GM21723 (cell line): ENCODE data around the gene ACACB.

ENCODE experiments used
- ATAC-seq: cut with Tn5 transposase; IDR thresholded peaks from one replicate; pipeline ENCODE4 v1.9.1; 2021; ENCODE audit warnings: mild to moderate bottlenecking, moderate library complexity; ENCODE audit not compliant: unreplicated experiment

The ACACB gene

DNA sequence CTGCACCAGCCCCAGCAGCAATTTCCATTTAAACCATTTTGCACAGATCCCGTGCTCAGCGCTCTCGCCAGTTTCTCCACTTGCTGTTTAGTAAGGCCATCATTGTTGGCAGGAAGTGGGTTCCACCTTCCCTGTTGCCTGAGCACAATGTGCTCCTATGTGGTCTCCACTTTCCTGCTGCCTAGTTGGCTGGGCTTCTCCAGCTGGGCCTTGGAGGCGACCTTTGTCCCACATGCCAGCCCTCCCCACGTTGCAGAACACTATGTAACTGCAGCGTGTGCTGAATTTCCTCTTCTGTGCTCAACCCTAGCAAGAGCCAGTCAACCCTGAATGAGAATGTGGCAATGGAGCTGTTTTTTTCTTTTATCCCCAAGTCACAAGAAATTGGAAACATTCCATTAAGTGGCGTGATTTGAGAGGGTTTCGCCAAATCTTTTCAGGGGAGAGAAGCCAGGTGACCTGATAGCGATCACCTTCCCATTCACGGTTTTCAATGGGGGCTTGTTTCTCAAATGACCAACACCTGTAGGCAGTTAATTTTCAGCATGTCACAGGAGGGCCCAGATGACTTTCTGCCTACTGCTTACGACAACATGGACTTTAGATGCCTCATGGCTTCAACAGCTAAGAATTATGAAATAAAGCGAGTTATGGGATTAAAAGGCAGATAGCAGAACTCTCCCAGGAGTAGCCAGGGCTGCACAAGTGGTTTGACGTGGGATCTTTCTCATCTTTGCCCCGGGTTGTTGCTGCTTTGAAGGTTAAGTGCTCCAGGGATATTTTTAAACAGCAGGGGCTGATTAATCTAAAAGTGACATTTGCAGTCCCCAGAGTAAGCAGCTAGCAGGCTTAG, at the start of gene ACACB:
Gene ACACB, plus strand, starts transcription at position 830 of the 853 bp plus-strand sequence. CDS start 22,819 bp downstream, outside the sequence.
- ATAC-seq, result no peak

DNA sequence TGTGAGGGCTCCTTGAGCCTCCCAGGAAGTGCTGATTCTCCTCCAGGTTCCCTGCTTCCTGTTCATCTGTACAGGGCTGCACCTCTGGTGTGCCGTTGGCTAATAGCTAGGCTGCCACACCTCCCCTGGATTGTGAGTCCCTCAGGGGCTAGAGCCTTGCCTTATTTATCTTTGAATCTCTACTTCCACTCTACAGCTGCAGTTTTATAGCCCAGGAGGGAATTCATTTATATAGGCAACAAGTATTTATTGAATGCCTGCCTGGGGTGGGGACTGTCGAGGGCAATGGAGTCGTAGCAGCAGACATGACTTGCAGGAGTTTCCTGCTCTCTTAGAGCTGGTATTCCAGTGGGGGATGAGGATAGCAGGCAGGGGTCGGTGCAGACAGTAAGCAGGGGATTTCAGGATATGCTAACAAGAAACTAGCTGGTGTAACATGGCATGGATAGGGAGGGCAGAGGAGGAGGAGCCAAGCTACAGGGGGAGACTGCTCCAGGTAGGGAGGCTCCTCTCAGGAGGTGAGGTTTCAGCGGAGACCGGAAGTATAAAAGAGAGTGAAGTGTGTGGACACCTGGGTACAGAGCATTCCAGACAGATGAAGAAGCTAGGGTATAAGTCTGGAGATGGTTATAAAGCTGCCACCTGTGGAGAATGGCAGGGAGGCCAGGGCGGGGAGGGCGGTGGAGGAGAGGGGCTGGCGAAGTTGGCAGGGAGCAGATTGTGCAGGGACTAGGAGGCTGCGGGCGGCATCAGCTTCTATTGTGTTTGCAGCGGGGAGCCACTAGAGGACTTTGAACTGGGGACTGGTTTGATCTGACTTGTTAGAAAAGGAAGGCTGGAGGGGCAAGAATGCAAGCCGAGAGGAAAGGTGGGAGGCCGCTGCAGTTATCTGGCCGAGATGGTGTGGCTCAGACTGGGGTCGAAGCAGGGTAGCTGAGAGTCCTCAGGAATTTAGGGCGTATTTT, 46.8 kb upstream of the ACACB start:
- no peak for ATAC-seq

DNA sequence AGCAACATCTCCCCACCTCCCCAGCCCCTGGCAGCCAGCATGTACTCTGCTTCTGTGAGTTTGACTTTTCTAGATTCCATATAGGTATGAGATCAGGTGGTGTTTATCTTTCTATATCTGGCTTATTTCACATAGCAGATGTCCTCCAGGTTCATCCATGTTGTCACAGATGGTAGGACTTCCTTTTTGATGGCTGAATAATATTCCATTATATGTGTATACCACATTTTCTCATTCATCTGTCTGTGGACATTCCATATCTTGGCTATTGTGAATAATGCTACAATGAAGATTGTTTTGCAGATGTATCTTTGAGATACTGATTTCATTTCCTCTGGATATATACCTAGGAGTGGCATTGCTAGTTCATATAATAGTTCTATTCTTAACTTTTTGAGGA, 41.5 kb upstream of the ACACB start:
- no peak for ATAC-seq

DNA sequence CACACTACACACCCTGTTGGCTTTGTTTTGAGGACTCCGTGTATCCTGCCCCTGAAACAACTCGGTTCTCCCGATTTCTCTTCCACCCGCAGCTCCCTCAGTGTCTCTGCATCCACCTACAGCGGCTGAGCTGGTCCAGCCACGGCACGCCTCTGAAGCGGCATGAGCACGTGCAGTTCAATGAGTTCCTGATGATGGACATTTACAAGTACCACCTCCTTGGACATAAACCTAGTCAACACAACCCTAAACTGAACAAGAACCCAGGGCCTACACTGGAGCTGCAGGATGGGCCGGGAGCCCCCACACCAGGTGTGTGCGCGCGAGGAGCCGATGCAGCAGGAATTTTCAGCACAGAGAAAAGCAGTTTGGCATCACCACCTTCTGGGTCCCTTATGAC, 33.6 kb upstream of the ACACB start:
- ATAC-seq, result no peak

DNA sequence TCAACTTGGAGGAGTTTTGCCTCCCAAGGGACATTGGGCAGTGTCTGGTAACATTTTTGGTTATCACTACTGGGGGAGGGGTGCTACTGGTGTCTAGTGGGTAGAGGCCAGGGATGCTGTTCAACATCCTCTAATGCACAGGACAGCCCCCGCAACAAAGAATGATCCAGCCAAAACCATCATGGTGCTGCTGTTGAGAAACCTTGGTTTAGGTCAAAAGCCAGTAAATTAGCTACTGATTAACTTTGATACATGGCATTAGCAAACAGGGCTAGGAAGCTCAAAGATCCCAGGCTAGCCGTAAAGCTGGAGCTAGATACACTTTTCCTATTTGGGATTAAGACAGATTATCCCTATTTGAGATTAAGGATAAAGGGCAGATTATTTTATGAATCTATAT, 32.0 kb upstream of the ACACB start:
- no peak for ATAC-seq

DNA sequence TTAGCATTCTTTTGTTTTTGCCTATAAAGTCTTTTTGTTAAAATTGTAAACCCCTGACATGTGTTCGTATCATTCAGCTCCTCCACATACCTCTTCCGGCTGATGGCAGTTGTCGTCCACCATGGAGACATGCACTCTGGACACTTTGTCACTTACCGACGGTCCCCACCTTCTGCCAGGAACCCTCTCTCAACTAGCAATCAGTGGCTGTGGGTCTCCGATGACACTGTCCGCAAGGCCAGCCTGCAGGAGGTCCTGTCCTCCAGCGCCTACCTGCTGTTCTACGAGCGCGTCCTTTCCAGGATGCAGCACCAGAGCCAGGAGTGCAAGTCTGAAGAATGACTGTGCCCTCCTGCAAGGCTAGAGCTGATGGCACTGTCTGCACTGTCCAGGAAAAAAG, 30.8 kb upstream of the ACACB start:
- no peak for ATAC-seq

DNA sequence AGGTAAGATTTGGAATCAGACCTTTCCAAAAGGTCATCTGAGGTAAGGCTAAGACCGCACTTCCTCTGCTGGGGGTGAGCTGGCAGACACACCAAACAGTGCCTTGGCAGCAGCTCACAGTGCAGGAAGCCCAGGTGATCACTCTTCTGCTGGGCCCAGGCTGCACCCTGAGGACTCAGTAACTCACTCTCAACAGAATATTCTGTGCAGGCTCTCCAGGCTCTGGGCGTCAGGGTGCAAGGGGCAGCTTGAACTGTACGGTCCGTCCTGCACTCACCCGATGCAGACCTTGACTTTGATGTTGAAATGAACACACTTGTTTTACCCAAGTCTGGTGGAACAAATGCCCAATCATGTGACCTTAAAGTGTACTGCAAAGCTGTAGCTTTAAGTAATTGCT, 29.1 kb upstream of the ACACB start:
- no peak for ATAC-seq

DNA sequence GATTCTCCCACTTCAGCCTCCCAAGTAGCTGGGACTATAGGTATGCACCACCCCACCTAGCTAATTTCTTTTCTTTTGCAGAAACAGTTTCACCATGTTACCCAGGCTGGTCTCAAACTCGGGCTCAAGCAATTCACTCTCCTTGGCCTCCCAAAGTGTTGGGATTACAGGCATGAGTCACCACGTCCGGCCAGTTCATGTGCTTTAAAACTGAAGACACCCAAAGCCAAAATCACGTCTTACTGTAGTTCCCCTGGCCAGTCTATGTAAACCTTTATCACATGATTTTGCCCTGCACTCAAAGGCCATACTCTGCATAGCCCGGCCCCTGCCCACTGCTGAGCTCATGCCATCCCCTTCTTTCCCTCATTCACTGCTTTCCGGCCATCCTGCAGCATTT, 27.6 kb upstream of the ACACB start:
- no peak for ATAC-seq

DNA sequence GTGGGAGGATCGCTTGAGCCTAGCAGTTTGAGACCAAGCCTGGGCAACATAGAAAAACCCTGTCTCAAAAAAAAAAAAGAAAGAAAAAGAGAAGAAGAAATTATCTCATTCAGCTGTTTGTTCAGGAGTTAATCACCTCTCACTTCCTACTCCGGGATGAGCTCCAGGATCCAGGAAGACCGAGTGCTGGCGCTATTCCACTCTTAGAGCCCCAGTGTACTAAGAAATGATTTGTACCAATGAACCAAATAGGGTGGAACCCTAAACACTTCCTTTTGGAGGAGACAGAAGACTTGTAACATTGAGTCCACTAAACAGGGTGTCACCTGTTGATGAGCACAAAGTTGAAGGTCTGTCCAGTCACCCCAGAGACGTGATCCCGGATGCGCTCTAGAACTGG, 26.7 kb upstream of the ACACB start:
- no peak for ATAC-seq

DNA sequence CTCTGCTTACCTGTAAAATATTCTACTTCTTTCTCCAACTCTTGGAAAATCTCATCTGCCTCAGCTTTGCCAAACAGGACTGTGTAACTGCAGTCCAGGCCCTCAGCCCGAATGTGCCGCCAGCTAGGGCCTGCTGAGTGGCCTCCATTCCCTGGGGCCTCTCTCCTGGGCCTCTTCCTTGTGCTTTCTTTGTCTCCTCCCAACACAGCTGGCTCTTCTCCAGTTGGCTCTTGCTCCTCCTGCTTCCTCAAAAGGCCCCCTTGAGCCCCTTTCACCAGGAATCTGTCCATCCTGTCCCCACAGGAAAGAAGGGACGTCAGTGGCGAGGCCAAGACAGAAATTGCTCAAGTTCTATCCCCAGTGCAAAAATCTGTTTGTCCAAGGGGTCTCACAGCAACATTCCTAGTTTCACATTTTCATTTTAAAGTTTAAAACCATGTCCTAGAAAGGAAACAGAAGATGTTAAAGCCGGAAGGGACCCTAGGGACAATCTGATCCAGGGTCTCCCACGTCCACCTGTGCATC, 23.8 kb upstream of the ACACB start:
- no peak for ATAC-seq

DNA sequence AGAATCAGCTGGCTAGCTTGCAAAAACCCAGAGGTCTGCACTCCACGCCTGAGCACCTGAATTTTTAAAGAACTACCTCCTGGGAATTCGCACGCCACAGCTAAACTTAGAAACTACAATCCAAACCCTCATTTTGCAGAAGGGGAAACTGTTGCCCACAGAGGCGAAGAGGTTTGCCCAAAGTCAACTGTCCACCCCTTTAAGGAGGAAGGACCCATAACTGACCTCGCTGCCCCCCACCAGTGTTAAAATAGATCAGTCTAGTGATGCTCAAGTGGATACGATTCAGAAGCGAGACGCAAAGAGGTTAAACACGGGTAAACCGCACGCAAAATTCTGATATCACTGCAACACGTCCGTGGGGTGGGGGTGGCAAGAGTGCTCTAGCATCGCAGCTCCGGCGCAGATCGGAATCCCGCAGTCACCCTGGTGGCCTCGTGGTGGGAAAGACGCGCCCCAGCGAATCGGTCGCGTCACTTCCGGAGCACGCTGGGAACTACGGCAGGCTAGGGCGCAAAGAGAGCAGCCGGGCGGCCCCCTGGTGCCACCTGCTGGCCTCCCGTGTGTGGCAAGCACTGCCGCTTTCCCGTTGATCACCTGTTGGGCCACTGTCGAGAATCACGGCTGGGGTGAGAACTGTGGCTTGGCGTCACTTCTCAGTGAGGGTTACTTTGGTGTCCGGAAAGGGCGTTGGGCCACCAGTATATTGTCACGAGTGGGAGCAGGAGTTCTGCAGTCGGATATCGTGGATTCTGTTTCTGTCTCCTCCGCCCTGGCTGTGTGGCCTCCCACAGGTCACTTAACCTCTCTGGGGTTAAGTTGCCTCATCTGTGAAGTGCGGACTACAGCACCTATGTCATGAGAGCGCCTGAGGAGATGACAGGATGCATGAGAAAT, 23.1 kb upstream of the ACACB start, which contains the start of gene ALKBH2:
Gene ALKBH2, minus strand, starts transcription at position 451 of the 897 bp plus-strand sequence. CDS start 686 bp downstream, outside the sequence.
- ATAC-seq, result peak; percentile 51

DNA sequence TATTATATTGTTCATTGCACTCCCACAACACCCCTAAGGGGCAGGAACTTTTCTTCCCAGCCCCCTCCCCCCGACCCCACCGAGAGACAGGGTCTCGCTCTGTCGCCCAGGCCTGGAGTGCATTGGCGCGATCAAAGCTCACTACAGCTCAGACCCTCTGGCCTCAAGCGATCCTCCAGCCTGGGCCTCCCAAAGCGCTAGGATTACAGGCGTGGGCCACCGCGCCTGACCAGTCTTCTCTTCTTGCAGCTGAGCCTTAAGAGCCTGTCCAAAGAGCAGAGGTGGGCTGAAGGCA, 19.3 kb upstream of the ACACB start:
- no peak for ATAC-seq

DNA sequence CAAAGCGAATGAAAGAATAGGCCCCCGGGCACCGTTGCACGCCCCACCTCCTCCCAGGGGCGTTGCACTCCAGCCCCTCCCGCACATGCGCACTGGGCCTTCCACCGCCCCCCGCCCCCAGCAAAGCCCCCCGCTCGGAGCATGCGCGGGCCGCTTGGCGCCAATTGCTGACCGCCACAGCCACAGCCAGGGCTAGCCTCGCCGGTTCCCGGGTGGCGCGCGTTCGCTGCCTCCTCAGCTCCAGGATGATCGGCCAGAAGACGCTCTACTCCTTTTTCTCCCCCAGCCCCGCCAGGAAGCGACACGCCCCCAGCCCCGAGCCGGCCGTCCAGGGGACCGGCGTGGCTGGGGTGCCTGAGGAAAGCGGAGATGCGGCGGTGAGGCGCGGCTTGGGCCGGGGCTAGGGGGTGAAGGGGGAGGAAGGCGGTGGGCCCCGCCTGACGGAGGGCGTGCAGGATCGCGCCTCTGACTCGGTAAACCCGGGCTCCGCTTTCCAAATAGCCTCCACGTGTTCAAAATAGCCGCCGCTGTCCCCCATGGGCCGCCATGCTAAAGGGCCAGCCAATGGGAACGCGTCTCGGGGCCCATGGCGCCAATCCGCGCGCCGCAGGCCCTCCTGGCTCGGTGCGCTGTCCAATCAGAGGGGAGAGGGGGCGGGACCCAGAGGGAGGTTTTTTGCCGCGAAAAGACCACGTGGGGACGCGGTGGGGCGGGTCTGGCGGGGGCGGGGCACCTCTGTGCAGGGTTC, 18.8 kb upstream of the ACACB start, which contains the start of gene UNG:
Gene UNG, plus strand, starts transcription at position 163 of the 748 bp plus-strand sequence. Its CDS starts 83 bp downstream, at position 246.
- peak; percentile 86 for ATAC-seq

DNA sequence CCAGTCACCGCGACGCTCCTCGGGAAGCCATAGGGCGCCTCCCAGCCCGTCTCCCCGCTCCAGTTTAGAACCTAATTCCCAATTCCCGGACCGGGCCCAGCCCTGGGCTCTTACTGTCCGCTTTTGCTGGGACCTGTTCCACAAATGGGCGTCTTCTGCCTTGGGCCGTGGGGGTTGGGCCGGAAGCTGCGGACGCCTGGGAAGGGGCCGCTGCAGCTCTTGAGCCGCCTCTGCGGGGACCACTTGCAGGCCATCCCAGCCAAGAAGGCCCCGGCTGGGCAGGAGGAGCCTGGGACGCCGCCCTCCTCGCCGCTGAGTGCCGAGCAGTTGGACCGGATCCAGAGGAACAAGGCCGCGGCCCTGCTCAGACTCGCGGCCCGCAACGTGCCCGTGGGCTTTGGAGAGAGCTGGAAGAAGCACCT, 18.2 kb upstream of the ACACB start:
- peak; percentile 41 for ATAC-seq

DNA sequence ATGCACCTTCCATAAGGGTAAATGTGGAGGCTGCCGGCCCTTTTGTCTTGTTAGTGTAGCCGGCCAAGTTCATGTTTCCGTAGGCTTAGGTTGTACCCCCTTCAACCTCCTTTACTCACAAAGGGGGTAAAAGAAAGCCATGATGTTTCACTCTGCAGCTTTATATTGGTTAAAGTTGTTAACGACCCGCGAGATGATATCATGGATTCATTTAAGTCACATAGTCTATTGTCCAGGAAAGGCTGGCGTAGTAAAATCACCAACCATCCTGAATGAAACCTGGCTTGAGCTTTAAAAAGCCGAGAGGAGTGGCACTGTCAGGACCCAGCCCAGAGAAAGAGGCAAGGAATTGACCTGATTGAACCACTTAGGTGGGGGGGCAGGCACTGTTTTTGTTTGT, 17.7 kb upstream of the ACACB start:
- no peak for ATAC-seq

DNA sequence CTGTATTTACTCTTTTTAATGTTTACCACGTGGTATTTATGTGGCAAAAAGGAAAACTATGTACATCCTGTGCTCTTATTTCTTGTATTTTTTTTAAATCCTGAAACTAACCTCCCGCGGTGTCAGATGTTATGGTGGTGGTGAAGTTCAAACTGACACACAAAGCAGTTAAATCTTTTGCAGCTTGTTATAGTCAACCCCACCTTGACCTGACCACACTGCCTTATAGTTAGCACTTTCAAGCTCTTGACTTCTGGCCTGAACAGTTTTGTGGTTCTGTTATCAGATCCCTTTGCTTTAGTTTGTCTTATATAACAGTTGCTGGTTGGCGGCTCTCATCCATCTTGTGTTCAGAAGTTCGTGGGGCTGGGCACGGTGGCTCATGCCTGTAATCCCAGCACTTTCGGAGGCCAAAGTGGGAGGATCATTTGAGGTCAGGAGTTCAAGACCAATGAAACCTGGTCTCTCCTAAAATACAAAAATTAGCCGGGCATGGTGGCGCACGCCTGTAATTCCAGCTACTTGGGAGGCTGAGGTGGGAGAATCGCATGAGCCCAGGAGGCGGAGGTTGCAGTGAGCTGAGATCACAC, 16.9 kb upstream of the ACACB start:
- ATAC-seq, result no peak

DNA sequence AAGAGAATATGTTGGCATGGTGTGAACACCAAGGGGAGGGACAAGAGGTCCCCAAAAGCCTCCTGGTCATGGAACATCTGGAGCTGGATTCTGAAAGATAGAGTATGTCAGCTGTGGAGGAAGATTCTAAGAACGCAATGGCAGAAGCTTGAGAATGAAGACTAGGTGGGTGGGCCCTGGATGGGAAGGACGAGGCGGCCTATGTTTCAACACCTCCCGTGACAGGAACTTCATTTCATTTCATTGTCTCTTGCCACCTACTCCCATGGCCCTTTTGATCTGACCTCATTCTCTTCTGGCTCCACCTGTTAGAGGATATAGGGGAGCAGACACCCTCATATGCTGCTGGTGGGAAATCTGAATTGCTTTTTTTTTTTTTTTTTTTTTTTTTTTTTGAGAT, 15.6 kb upstream of the ACACB start:
- no peak for ATAC-seq

DNA sequence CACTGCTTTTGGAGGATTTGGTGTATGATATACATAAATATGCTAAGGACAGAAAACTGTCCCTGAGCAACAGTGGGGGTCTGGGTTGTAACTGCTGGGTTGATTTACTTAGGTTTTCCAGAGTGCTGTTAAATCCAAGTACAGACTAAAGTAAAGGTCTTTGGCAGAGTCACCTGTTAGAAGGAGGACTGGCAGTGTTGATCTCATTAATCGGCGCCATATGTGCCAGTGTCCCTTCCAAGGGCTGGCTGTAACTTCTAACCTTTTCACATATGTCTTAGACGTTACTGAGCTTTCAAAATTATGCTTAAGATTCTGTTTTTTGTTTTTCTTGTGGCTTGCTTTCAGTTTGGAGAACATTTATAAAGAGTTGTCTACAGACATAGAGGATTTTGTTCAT, 13.9 kb upstream of the ACACB start:
- ATAC-seq, result no peak

DNA sequence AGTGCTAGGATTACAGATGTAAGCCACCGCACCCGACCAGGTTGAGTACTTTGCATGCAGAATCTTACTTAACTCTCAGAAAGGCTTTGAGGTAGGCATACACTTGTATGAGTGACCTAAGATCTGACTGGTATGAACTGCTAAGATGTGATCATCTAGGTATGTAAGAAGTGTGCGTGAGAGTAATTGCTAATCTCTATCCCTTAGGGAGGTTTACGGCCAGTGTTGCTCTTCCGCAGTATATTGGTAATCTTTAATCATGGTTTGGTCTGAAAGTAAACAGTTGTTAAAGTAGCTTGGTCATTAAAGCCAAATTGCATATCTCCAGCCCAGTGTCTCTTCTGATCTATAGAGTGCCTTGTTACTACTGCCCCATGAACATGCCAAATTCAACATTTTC, 11.2 kb upstream of the ACACB start:
- no peak for ATAC-seq
